GM12872 (cell line): ENCODE measurements around the gene VARS2.

Experiments
- TF ChIP-seq, protein P1 (sequence below): IDR thresholded peaks from 3 replicates; pipeline ENCODE4 v1.5.1; 2011; ENCODE audit warnings: low read depth, mild to moderate bottlenecking, low read length, moderate library complexity; ENCODE audit not compliant: insufficient read depth

VARS2 gene

DNA sequence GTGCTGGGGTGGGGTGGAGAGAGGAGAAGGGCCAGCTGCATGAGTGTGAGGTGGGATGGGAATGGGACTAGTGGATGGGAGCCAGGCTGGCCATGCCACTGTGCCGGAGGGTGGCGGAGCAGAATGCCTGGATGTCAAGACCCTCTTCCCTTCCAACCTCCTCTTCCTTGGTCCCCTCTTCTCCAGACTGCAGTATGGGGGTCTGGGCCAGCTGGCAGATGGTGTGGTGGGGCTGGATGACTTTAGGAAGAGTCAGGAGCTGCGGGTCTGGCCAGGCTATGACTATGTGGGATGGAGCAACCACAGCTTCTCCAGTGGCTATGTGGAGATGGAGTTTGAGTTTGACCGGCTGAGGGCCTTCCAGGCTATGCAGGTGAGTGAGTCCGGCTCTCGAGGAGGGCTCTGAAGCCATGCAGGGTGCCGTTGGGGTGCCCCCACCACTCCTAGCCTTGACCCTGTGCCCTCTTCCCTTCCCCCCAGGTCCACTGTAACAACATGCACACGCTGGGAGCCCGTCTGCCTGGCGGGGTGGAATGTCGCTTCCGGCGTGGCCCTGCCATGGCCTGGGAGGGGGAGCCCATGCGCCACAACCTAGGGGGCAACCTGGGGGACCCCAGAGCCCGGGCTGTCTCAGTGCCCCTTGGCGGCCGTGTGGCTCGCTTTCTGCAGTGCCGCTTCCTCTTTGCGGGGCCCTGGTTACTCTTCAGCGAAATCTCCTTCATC is 22.1 kb upstream of the VARS2 start:
- TF ChIP-seq, protein P1, sequence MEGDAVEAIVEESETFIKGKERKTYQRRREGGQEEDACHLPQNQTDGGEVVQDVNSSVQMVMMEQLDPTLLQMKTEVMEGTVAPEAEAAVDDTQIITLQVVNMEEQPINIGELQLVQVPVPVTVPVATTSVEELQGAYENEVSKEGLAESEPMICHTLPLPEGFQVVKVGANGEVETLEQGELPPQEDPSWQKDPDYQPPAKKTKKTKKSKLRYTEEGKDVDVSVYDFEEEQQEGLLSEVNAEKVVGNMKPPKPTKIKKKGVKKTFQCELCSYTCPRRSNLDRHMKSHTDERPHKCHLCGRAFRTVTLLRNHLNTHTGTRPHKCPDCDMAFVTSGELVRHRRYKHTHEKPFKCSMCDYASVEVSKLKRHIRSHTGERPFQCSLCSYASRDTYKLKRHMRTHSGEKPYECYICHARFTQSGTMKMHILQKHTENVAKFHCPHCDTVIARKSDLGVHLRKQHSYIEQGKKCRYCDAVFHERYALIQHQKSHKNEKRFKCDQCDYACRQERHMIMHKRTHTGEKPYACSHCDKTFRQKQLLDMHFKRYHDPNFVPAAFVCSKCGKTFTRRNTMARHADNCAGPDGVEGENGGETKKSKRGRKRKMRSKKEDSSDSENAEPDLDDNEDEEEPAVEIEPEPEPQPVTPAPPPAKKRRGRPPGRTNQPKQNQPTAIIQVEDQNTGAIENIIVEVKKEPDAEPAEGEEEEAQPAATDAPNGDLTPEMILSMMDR = no peak

DNA sequence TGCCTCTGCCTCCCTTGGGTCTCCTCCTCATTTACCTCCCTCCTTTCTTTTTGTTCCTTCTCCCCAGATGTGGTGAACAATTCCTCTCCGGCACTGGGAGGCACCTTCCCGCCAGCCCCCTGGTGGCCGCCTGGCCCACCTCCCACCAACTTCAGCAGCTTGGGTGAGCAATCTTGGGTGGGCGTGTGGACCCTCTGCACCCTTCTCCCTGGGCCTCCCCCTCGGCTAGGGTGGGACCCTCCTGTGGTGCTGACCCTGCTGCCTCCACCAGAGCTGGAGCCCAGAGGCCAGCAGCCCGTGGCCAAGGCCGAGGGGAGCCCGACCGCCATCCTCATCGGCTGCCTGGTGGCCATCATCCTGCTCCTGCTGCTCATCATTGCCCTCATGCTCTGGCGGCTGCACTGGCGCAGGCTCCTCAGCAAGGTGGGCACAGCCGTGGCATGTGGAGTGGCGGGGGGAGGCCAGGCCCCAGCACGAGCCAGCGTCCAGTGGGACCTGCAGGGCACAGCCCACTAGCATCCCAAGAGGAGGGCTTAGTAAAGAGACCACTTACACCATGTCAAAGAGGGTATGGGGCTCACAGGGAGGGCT is 20.9 kb upstream of the VARS2 start:
- TF ChIP-seq, protein P1 = no peak

DNA sequence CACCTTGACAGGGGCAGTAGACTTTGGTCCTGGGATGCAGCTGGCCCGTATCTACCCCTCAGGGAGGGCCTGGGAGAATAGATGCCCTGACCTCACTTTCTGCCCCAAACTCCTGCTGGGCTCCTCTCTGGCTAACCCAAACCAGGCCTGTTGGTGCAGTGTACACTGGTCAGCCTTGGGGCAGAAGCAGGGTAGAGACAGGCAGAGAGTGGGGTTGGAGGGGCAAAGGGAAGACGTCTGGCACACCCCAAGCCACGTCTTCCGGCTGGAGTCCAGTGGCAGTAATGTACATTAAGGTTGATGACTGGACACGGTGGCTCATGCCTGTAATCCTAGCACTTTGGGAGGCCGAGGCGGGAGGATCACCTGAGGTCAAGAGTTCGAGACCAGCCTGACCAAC is 20.4 kb upstream of the VARS2 start:
- TF ChIP-seq, protein P1 = no peak

DNA sequence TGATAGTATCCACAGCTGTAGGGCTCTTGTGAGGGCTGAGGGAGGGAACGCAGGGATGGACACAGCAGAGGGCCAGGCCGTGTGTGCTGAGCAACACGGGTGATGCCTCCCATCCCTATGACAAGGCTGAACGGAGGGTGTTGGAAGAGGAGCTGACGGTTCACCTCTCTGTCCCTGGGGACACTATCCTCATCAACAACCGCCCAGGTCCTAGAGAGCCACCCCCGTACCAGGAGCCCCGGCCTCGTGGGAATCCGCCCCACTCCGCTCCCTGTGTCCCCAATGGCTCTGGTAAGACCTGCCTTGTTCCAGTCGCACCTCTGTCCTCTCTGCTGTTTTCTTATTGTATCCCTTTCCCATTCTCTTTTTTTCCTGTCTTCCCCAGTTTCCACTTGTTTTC is 19.7 kb upstream of the VARS2 start:
- TF ChIP-seq, protein P1 = no peak

DNA sequence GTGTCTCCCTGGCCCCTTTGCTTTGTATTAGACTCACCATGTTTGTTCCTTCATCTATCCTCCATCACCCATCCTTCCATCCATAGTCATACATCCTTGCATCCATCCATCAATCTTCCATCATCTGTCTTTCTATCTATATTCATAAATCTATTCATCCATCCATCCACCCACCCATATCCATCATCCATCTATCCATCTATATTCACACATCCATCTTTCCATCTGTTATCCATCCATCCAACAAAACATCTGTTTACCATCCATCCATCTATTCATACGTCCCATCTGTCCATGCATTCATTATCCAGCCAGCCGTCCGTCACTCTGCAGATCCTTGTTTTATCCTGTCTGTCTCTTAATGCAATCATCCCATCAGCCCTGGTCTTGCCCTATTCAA is 19.1 kb upstream of the VARS2 start:
- TF ChIP-seq, protein P1 = no peak

DNA sequence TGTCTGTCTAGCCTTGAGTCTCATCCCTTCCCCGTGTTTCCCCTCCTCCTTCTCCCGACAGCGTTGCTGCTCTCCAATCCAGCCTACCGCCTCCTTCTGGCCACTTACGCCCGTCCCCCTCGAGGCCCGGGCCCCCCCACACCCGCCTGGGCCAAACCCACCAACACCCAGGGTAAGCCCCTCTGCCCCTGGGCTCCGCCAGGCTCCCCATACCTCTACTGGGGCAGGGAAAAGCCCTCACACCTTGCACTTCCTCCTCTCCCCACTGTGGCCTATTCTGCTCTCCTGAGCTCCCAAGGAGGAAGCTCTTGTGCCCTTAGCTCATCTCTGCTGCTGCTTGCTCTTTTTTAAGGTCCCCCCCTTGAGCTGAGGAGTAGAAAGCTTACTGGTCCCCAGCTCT is 18.7 kb upstream of the VARS2 start:
- TF ChIP-seq, protein P1 = no peak

DNA sequence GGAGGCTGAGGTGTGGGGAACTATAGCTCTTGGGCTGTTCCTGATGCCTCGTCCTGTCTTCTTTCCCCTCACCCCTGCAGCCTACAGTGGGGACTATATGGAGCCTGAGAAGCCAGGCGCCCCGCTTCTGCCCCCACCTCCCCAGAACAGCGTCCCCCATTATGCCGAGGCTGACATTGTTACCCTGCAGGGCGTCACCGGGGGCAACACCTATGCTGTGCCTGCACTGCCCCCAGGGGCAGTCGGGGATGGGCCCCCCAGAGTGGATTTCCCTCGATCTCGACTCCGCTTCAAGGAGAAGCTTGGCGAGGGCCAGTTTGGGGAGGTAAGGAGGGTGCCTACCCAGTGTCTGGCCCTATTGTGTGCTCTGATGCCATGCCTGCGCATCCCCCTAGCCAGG is 17.5 kb upstream of the VARS2 start:
- TF ChIP-seq, protein P1 = no peak
